Neutrophil (primary cell): ENCODE measurements around the gene ZG16.
"Not testable (repeated sequence)": the region's sequence is repeated elsewhere in the genome, so short reads cannot be mapped to it uniquely, and the experiment has no call there.

ENCODE experiments used
- H3K27ac ChIP-seq: fragments of 200-600 bp; sonication (generic); 2 replicates; pipeline ENCODE4 v1.5.1; 2016; ENCODE audit warnings: mild to moderate bottlenecking, moderate library complexity
- H3K27me3 ChIP-seq: fragments of 200-600 bp; sonication (generic); 2 replicates; pipeline ENCODE4 v1.6.0; 2016; ENCODE audit warnings: mild to moderate bottlenecking
- H3K36me3 ChIP-seq: fragments of 200-600 bp; sonication (generic); 2 replicates; pipeline ENCODE4 v1.5.1; 2017
- H3K4me1 ChIP-seq, 2 experiments: fragments of 200-600 bp in 1 of 2; sonication (generic) in 1 of 2; 1 replicate in 1 of 2; 2 replicates in 1 of 2; pipeline versions ENCODE4 v1.5.1 to v1.6.1; 2013 to 2016; ENCODE audit warnings: low read depth in 1 of 2, low read length in 1 of 2, mild to moderate bottlenecking in 1 of 2, moderate library complexity in 1 of 2; ENCODE audit not compliant: control insufficient read depth in 1 of 2, insufficient read depth in 1 of 2
- H3K4me3 ChIP-seq, 2 experiments: fragments of 200-600 bp in 1 of 2; sonication (generic) in 1 of 2; 1 replicate in 1 of 2; 2 replicates in 1 of 2; pipeline ENCODE4 v1.5.1; 2013 to 2016; ENCODE audit warnings: low read depth in 1 of 2, low read length in 1 of 2, mild to moderate bottlenecking in 1 of 2, moderate library complexity in 1 of 2
- H3K9me3 ChIP-seq: fragments of 200-600 bp; sonication (generic); 2 replicates; pipeline ENCODE4 v1.5.1; 2016
- TF ChIP-seq, protein P1 (sequence below): fragments of 200-600 bp; sonication (generic); IDR thresholded peaks from 2 replicates; pipeline ENCODE4 v1.5.1; 2016; ENCODE audit warnings: antibody characterized with exemption

ZG16 gene

DNA sequence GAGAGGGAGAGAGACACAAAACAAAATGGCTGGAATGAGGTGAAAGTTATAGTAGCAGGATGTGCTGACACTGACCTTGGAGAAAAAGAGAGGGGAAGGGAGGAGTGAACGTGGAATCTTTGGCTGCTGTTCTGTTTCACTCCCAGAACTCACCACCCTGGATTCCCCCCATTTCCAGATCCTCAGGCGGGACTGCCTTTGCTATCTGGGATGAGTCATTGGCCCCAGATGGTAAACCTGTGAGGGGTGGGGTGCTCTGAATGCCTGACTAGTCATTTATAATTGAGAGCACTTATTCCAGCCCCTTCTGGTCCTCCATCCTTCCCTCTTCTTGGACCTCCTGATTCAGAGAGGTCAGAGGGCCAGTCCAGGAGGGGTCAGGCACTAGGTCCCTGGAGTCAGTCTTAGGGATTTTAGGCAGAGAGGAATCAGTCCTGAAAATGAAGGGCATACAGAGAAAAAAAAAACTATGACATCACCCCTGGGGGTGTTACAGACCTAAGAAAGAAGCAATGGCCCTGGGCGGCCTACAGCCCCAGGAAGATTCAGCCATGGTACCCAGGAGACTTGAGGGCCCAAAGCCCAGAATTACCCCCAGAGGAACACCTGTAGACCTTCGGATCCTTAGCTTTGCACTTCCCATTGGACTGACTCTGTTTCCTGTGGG, 2.2 kb upstream of the ZG16 start:
- Histone ChIP-seq H3K36me3 (no peaks in the 10 kb centered on the region), H3K4me1 (peaks cover 26 to 32% of the 10 kb centered on the region in 2 experiments), H3K27me3 (no peaks in the 10 kb centered on the region), H3K27ac (no peak overlapping the region), H3K4me3 (no peak overlapping the region), H3K9me3 (no peaks in the 10 kb centered on the region)
- TF ChIP-seq, protein P1, sequence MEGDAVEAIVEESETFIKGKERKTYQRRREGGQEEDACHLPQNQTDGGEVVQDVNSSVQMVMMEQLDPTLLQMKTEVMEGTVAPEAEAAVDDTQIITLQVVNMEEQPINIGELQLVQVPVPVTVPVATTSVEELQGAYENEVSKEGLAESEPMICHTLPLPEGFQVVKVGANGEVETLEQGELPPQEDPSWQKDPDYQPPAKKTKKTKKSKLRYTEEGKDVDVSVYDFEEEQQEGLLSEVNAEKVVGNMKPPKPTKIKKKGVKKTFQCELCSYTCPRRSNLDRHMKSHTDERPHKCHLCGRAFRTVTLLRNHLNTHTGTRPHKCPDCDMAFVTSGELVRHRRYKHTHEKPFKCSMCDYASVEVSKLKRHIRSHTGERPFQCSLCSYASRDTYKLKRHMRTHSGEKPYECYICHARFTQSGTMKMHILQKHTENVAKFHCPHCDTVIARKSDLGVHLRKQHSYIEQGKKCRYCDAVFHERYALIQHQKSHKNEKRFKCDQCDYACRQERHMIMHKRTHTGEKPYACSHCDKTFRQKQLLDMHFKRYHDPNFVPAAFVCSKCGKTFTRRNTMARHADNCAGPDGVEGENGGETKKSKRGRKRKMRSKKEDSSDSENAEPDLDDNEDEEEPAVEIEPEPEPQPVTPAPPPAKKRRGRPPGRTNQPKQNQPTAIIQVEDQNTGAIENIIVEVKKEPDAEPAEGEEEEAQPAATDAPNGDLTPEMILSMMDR: no peak

DNA sequence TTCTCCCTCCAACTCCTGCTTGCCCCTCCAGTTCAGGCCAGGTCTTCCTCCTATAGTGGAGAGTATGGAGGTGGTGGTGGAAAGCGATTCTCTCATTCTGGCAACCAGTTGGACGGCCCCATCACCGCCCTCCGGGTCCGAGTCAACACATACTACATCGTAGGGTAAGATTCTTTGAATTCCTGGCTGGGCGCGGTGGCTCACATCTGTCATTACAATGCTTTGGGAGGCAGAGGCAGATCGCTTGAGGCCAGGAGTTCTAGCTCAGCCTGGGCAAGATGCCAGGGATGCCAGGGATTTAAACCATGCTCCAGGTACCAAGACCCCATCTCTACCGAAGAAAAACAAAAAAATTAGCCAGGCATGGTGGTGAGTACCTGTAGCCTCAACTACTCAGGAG, 1.4 kb downstream of the ZG16 start:
- TF ChIP-seq, protein P1: no peak
- no peaks in the 10 kb centered on the region for H3K27me3 ChIP-seq
- peaks cover under 1 to 2% of the 10 kb centered on the region in 2 experiments for H3K4me1 ChIP-seq
- H3K36me3 ChIP-seq: no peaks in the 10 kb centered on the region
- no peak overlapping the region for H3K4me3 ChIP-seq
- H3K27ac ChIP-seq: no peak overlapping the region
- H3K9me3 ChIP-seq: no peaks in the 10 kb centered on the region

DNA sequence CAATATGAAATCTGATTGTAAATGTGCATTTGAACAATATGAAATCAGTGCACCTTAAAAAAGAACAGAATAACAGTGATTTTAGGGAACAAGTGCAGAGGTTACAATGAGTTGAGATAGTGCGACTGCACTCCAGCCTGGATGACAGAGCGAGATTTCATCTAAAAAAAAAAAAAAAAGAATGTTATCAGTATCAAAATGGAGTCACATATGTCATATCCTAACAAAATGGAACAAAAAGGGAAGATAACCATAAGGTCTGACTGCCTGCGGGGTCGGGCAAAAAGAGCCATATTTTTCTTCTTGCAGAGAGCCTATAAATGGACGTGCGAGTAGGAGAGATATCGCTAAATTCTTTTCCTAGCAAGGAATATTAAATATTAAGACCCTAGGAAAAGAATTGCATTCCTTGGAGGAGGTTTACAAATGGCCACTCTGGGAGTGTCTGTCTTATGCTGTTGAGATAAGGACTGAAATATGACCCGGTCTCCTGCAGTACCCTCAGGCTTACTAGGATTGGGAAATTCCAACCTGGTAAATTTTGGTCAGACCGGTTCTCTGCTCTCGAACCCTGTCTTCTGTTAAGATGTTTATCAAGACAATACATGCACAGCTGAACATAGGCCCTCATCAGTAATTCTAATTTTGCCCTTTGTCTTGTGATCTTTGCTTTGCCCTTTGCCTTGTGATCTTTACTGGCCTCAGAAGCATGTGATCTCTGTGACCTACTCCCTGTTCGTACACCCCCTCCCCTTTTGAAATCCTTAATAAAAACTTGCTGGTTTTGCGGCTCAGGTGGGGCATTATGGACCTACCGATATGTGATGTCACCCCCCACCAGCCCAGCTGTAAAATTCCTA, 5.3 kb downstream of the ZG16 start:
- H3K36me3 ChIP-seq, H3K9me3 ChIP-seq, H3K4me3 ChIP-seq, H3K27ac ChIP-seq, H3K27me3 ChIP-seq: not testable (repeated sequence)
- peaks cover 12 to 14% of the 10 kb centered on the region in 2 experiments for H3K4me1 ChIP-seq

DNA sequence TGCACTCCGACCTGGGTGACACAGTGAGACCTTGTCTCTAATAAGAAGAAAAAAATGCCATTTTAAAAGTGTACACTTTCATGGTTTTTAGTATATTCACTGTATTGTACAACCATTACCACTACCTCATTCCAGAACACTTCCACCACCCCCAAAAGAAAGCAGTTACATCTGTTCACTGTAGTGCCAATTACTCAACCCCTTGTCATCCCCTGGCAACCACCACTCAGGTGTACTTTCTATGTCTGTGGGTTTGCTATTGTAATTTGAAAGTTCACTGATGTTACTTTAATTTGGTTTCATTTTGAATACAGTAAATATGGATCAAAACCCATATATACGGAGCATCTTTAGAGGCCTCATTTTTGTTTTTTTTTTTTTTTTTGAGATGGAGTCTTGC, 6.1 kb downstream of the ZG16 start:
- H3K27ac ChIP-seq: no peak overlapping the region
- H3K36me3 ChIP-seq: no peaks in the 10 kb centered on the region
- H3K9me3 ChIP-seq: no peaks in the 10 kb centered on the region
- TF ChIP-seq, protein P1: no peak
- H3K4me3 ChIP-seq: no peak overlapping the region
- H3K4me1 ChIP-seq: peaks cover 14% of the 10 kb centered on the region in 2 experiments
- H3K27me3 ChIP-seq: no peaks in the 10 kb centered on the region

DNA sequence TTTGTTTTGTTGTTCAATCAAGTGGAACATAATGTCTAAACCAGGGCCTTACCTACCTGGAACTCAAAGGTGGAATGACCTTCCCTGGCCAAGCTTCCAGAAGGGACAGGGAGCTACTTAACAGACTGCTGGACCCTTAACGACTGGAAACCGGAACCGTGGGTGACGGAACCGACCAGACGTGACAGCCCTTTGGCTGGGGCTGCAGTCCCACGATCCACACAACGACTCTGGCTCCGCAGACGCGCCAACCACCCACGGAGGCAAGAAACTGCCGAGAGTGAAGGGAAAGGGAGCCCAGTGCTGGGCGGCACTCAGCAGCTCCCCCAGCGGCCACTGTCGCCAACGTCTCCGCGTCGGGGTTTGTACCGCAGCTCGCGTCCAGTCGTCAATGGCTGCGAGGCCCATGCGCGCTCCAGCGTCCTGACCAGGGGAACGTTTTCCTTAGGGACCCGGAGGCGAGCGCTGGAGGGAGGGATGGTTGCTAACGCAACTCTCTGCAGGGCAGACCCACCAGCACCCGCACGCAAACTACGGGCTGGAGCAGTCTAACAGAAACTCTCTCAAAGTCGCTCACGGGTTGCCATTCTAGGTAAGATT, 6.9 kb downstream of the ZG16 start:
- H3K27ac ChIP-seq: peak overlapping the region; percentile 59
- no peaks in the 10 kb centered on the region for H3K36me3 ChIP-seq
- H3K4me1 ChIP-seq: peaks cover 22% of the 10 kb centered on the region in 2 experiments
- H3K27me3 ChIP-seq: no peaks in the 10 kb centered on the region
- TF ChIP-seq, protein P1: peak; percentile 88
- H3K4me3 ChIP-seq: peak overlapping the region; percentile 19 to 26
- no peaks in the 10 kb centered on the region for H3K9me3 ChIP-seq

DNA sequence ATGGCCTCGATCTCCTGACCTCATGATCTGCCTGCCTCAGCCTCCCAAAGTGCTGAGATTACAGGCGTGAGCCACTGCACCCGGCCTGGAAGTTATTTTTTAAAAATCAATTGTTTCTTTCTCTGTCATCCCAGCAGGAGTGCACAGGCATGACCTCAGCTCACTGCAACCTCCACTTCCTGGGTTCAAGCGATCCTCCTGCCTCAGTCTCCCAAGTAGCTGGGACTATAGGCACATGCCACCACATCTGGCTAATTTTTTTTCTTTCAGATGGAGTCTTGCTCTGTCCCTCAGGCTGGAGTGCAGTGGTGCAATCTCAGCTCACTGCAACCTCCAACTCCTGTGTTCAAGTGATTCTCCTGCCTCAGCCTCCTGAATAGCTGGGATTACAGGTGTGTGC, 9.1 kb downstream of the ZG16 start:
- peaks cover 39% of the 10 kb centered on the region in 2 experiments for H3K4me1 ChIP-seq
- not testable (repeated sequence) for H3K9me3 ChIP-seq, H3K27ac ChIP-seq, H3K36me3 ChIP-seq, H3K4me3 ChIP-seq, H3K27me3 ChIP-seq
